ENCODE measurements around the gene SCN5A.

Gene SCN5A

GRCh38 chr3:38649500-38650247 is at the start of gene SCN5A:
Gene SCN5A, minus strand, starts transcription at chr3:38649687. Its CDS starts 16,380 bp downstream, at chr3:38633307.
- DNase-seq (ENCODE audit: low spot score), result peak; percentile 37
- POLR2A ChIA-PET (ENCODE audit: low non-redundant PET), result no interaction called here
- no peak within 1 kb of the TSS for H3K27ac ChIP-seq
- TF ChIP-seq CTCF (conservative IDR thresholded peaks at IDR 0.05; ENCODE audit: low read depth), result no peak
- CTCF ChIA-PET, result no interaction called here

- TF ChIP-seq CTCF (conservative IDR thresholded peaks at IDR 0.05; ENCODE audit: low read depth), result no peak
- ChIA-PET CTCF (no interaction called here), POLR2A (ENCODE audit: low non-redundant PET) (no interaction called here)
- no peak for DNase-seq (ENCODE audit: low spot score)
- H3K27ac ChIP-seq, result no peak overlapping the region
These were observed 49.3 kb upstream of the SCN5A start for GRCh38 chr3:38698760-38699159.

- DNase-seq (ENCODE audit: low spot score), result no peak
- no peak overlapping the region for H3K27ac ChIP-seq
- TF ChIP-seq CTCF (conservative IDR thresholded peaks at IDR 0.05; ENCODE audit: low read depth), result no peak
- ChIA-PET CTCF (no interaction called here), POLR2A (ENCODE audit: low non-redundant PET) (no interaction called here)
These were observed 48.6 kb upstream of the SCN5A start for GRCh38 chr3:38698061-38698460.

- no peak for DNase-seq (ENCODE audit: low spot score)
- no peak for TF ChIP-seq CTCF (conservative IDR thresholded peaks at IDR 0.05; ENCODE audit: low read depth)
- ChIA-PET POLR2A (ENCODE audit: low non-redundant PET) (no interaction called here), CTCF (no interaction called here)
- no peak overlapping the region for H3K27ac ChIP-seq
These were observed 46.5 kb upstream of the SCN5A start for GRCh38 chr3:38696034-38696433.

- ChIA-PET CTCF (no interaction called here), POLR2A (ENCODE audit: low non-redundant PET) (no interaction called here)
- DNase-seq (ENCODE audit: low spot score), result no peak
- no peak for TF ChIP-seq CTCF (conservative IDR thresholded peaks at IDR 0.05; ENCODE audit: low read depth)
- no peak overlapping the region for H3K27ac ChIP-seq
These were observed 40.7 kb upstream of the SCN5A start for GRCh38 chr3:38690185-38690584.

- ChIA-PET POLR2A (ENCODE audit: low non-redundant PET) (no interaction called here), CTCF (no interaction called here)
- no peak for DNase-seq (ENCODE audit: low spot score)
- no peak for TF ChIP-seq CTCF (conservative IDR thresholded peaks at IDR 0.05; ENCODE audit: low read depth)
- no peak overlapping the region for H3K27ac ChIP-seq
These were observed 40.3 kb upstream of the SCN5A start for GRCh38 chr3:38689774-38690173.

Measured in RWPE1 (cell line).